ENCODE measurements around the gene SUCLG1.

GRCh38 chr2:84394628-84395027, 64.5 kb downstream of the SUCLG1 start:
- TF ChIP-seq CTCF (IDR thresholded peaks at IDR 0.05; ENCODE audit: borderline replicate concordance, extremely low read depth, low read length, poor library complexity, severe bottlenecking) (no peak), EZH2 (IDR thresholded peaks at IDR 0.05; ENCODE audit: borderline replicate concordance, low read depth, low read length, severe bottlenecking) (no peak)
